ENCODE measurements around the gene FAM156B. TPM values are rescaled to one million over a fixed set of nuclear protein-coding genes. Genes with fewer than 3 reads are reported as not detected.
"Not testable (repeated sequence)": the region's sequence is repeated elsewhere in the genome, so short reads cannot be mapped to it uniquely, and the experiment has no call there.

Gene FAM156B
- total and polyA plus RNA-seq, 2 donors, result 13.5 to 22.5 TPM

- not testable (repeated sequence) for H3K4me3 ChIP-seq (ENCODE audit: low read depth, low read length)
- no CpG with 5 or more reads among the region's 10 CpGs for WGBS
Observed at GRCh38 chrX:52905531-52905930, 8.4 kb downstream of the FAM156B start.

GRCh38 chrX:52906072-52906471 is 8.9 kb downstream of the FAM156B start:
- not testable (repeated sequence) for H3K36me3 ChIP-seq (ENCODE audit: insufficient read depth); H3K27ac ChIP-seq (ENCODE audit: low read depth); DNase-seq (ENCODE audit: extremely low spot score); H3K4me3 ChIP-seq (ENCODE audit: low read depth, low read length); H3K4me1 ChIP-seq (ENCODE audit: insufficient read depth)
- no CpG with 5 or more reads among the region's 4 CpGs for WGBS

More at GRCh38 chrX:52905531-52905930, 8.4 kb downstream of the FAM156B start:
- H3K36me3 ChIP-seq (ENCODE audit: insufficient read depth); H3K4me1 ChIP-seq (ENCODE audit: insufficient read depth); H3K27ac ChIP-seq (ENCODE audit: low read depth); DNase-seq (ENCODE audit: extremely low spot score): not testable (repeated sequence)

DNA sequence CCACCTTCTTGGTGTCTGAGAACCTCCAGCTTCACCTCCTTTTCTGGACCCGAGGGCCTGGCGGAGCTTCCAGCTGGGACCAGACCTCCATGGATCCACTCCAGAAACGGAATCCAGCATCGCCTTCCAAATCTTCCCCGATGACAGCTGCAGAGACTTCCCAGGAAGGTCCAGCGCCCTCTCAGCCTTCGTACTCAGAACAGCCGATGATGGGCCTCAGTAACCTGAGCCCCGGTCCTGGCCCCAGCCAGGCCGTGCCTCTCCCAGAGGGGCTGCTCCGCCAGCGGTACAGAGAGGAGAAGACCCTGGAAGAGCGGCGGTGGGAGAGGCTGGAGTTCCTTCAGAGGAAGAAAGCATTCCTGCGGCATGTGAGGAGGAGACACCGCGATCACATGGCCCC is 10.0 kb downstream of the FAM156B start:
- DNase-seq (ENCODE audit: extremely low spot score); H3K4me1 ChIP-seq (ENCODE audit: insufficient read depth); H3K27ac ChIP-seq (ENCODE audit: low read depth); H3K36me3 ChIP-seq (ENCODE audit: insufficient read depth); H3K4me3 ChIP-seq (ENCODE audit: low read depth, low read length): not testable (repeated sequence)
- WGBS, result no CpG with 5 or more reads among the region's 17 CpGs

- not testable (repeated sequence) for H3K27ac ChIP-seq (ENCODE audit: low read depth); H3K4me3 ChIP-seq (ENCODE audit: low read depth, low read length); DNase-seq (ENCODE audit: extremely low spot score); H3K36me3 ChIP-seq (ENCODE audit: insufficient read depth); H3K4me1 ChIP-seq (ENCODE audit: insufficient read depth)
- WGBS, result no CpG with 5 or more reads among the region's 17 CpGs
Observed at GRCh38 chrX:52907900-52908299, 10.8 kb downstream of the FAM156B start.

DNA sequence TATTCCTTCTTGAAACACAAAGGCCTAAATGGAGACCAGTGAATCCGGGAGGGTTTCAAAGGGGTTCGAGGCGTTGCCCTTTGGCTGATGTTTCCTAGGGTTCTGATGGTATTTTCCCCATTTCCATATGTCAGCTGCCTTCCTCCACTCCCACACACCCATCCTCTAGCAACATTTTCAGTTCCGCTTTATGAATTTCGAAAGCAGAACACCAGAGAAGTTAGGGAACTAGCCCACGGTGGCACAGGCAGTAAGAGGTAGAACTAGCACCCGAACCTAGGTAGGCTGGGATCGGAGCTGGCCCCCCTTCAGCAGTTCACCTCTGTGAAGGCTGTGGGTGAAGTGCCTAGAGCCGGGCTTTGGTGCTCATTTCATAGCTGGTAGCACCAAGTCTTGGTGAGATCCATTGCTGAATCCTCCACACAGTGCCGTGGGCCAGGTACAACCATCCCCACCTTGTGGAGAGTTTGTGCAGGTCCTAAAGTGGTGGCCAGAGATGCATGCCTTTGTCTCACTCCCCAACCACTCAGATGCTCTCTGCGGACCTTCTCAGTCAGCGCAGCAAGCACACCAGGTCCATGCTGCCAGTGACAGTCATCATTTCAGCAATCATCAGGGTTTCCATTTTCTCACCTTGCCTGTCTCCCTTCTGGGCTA is 12.3 kb downstream of the FAM156B start:
- no CpG with 5 or more reads among the region's 12 CpGs for WGBS
- not testable (repeated sequence) for H3K4me1 ChIP-seq (ENCODE audit: insufficient read depth); DNase-seq (ENCODE audit: extremely low spot score); H3K4me3 ChIP-seq (ENCODE audit: low read depth, low read length); H3K36me3 ChIP-seq (ENCODE audit: insufficient read depth); H3K27ac ChIP-seq (ENCODE audit: low read depth)

GRCh38 chrX:52913681-52914080 is 16.6 kb downstream of the FAM156B start:
- H3K4me3 ChIP-seq (ENCODE audit: low read depth, low read length); DNase-seq (ENCODE audit: extremely low spot score); H3K27ac ChIP-seq (ENCODE audit: low read depth); H3K36me3 ChIP-seq (ENCODE audit: insufficient read depth); H3K4me1 ChIP-seq (ENCODE audit: insufficient read depth): not testable (repeated sequence)
- whole genome bisulfite sequencing, result no CpG with 5 or more reads among the region's 9 CpGs

DNA sequence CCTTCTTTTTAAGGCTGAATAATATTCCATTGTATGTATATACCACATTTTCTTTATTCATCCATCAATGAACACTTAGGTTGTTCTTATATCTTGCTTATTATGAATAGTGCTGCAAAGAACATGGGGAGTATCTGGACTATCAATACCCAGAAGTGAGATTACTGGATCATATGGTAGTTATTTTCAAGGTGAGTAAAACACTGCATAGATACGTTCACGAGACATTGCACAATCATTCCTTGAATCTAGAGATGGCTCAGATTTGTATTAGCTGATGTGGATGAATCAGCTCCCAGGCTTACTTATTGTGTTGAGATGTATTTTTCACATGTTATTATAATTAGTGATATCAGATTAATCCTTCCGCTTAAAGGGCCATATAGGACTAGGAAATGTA is 17.6 kb downstream of the FAM156B start:
- no CpG with 5 or more reads among the region's 3 CpGs for WGBS
- not testable (repeated sequence) for DNase-seq (ENCODE audit: extremely low spot score); H3K4me3 ChIP-seq (ENCODE audit: low read depth, low read length); H3K36me3 ChIP-seq (ENCODE audit: insufficient read depth); H3K27ac ChIP-seq (ENCODE audit: low read depth); H3K4me1 ChIP-seq (ENCODE audit: insufficient read depth)

DNA sequence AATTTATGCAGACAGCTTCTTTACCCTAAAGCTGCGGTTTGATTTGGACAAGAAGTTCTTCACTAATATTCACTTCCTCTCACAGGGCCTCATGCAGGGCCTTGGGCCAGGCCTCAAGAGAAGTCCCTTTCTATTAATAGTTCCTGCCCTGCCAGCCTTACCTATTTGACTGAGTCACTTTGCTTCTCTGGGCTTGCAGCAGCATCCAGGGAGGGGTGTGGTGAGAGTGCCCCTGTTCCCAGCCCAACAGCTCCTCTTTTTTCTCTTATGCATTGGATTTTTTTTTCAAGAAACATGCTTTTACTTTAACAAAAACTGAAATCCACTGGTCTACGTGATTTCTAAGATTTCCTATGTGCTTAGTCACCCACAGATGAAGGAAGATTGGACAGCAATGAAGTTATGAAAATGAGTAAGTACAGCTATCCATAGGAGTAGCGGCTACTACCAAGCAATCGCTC is 26.7 kb downstream of the FAM156B start:
- H3K4me3 ChIP-seq (ENCODE audit: low read depth, low read length), result no peak overlapping the region
- no peaks in the 10 kb centered on the region for H3K4me1 ChIP-seq (ENCODE audit: insufficient read depth)
- WGBS, result 24% methylated on average over 4 of the region's 4 CpGs
- no peak overlapping the region for H3K27ac ChIP-seq (ENCODE audit: low read depth)
- no peaks in the 10 kb centered on the region for H3K36me3 ChIP-seq (ENCODE audit: insufficient read depth)
- DNase-seq (ENCODE audit: extremely low spot score), result no peak

DNA sequence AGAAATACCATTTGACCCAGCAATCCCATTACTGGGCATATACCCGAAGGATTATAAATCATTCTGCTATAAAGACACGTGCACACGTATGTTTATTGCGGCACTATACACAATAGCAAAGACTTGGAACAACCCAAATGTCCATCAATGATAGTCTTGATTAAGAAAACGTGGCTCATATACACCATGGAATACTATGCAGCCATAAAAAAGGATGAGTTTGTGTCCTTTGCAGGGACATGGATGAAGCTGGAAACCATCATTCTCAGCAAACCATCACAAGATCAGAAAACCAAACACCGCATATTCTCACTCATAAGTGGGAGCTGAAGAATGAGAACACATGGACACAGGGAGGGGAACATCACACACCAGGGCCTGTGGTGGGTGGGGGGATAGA is 33.1 kb downstream of the FAM156B start:
- not testable (repeated sequence) for H3K27ac ChIP-seq (ENCODE audit: low read depth); H3K4me3 ChIP-seq (ENCODE audit: low read depth, low read length); H3K36me3 ChIP-seq (ENCODE audit: insufficient read depth); H3K4me1 ChIP-seq (ENCODE audit: insufficient read depth); DNase-seq (ENCODE audit: extremely low spot score)
- 92% methylated on average over 6 of the region's 6 CpGs for WGBS

GRCh38 chrX:52933213-52933612 is 36.1 kb downstream of the FAM156B start:
- Histone ChIP-seq H3K27ac (ENCODE audit: low read depth) (no peak overlapping the region), H3K36me3 (ENCODE audit: insufficient read depth) (no peaks in the 10 kb centered on the region), H3K4me3 (ENCODE audit: low read depth, low read length) (no peak overlapping the region), H3K4me1 (ENCODE audit: insufficient read depth) (no peaks in the 10 kb centered on the region)
- DNase-seq (ENCODE audit: extremely low spot score), result no peak
- WGBS, result 88% methylated on average over 2 of the region's 2 CpGs

- DNase-seq (ENCODE audit: extremely low spot score), result no peak
- H3K36me3 ChIP-seq (ENCODE audit: insufficient read depth), result no peaks in the 10 kb centered on the region
- H3K27ac ChIP-seq (ENCODE audit: low read depth), result peak overlapping the region; percentile 62
- no peaks in the 10 kb centered on the region for H3K4me1 ChIP-seq (ENCODE audit: insufficient read depth)
- WGBS, result 1% methylated on average over 27 of the region's 27 CpGs
- H3K4me3 ChIP-seq (ENCODE audit: low read depth, low read length), result peak overlapping the region; percentile 32
Observed at GRCh38 chrX:52933976-52934703, 37.0 kb downstream of the FAM156B start.

- H3K36me3 ChIP-seq (ENCODE audit: insufficient read depth), result no peaks in the 10 kb centered on the region
- no peaks in the 10 kb centered on the region for H3K4me1 ChIP-seq (ENCODE audit: insufficient read depth)
- H3K4me3 ChIP-seq (ENCODE audit: low read depth, low read length), result peak overlapping the region; percentile 50
- WGBS, result under 1% methylated on average over 61 of the region's 61 CpGs
- peak overlapping the region; percentile 97 for H3K27ac ChIP-seq (ENCODE audit: low read depth)
- DNase-seq (ENCODE audit: extremely low spot score), result peak; percentile 87
Observed at GRCh38 chrX:52934704-52935469, 37.8 kb downstream of the FAM156B start.

DNA sequence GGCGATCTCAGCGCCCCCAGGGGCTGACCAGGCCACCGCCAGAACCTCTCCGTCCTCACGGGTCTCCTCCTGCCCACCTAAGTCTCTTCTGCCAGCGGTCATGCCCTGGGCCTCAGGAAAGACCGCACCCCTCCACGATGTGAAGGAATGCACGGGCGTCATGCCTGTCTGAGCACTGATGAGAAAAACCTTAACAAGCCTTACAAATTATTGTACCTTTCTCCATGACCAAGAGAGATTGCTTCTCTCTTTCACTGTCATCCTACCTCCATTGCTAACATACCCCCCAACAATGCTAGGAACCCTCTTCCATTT is 38.3 kb downstream of the FAM156B start:
- WGBS, result 1% methylated on average over 10 of the region's 10 CpGs
- Histone ChIP-seq H3K4me3 (ENCODE audit: low read depth, low read length) (peak overlapping the region; percentile 50), H3K27ac (ENCODE audit: low read depth) (peak overlapping the region; percentile 97)
- H3K36me3 ChIP-seq (ENCODE audit: insufficient read depth); H3K4me1 ChIP-seq (ENCODE audit: insufficient read depth); DNase-seq (ENCODE audit: extremely low spot score): not testable (repeated sequence)

GRCh38 chrX:52940704-52941103 is 43.6 kb downstream of the FAM156B start:
- H3K36me3 ChIP-seq (ENCODE audit: insufficient read depth); H3K4me3 ChIP-seq (ENCODE audit: low read depth, low read length); H3K27ac ChIP-seq (ENCODE audit: low read depth); DNase-seq (ENCODE audit: extremely low spot score); H3K4me1 ChIP-seq (ENCODE audit: insufficient read depth): not testable (repeated sequence)
- WGBS, result no CpG with 5 or more reads among the region's 4 CpGs
